Neural cell (in vitro differentiated cells): ENCODE data around the gene SPTB. TPM values are rescaled to one million over a fixed set of nuclear protein-coding genes. Genes with fewer than 3 reads are reported as not detected.

Experiments
- H2AFZ ChIP-seq: fragments of 200-600, 300-800 bp; sonication (generic), shearing (Covaris generic); 2 replicates; pipeline ENCODE4 v1.6.0; 2014; ENCODE audit warnings: low read depth, mild to moderate bottlenecking, antibody characterized with exemption, low read length, moderate library complexity
- H3F3A ChIP-seq: fragments of 200-600 bp; shearing (Covaris generic); 2 replicates; pipeline ENCODE4 v1.6.1; 2016; ENCODE audit warnings: mild to moderate bottlenecking, moderate library complexity, mixed read lengths, antibody characterized with exemption, low read length; ENCODE audit not compliant: insufficient read depth, poor library complexity, severe bottlenecking
- H3K27ac ChIP-seq: fragments of 200-600, 300-800 bp; sonication (generic), shearing (Covaris generic); 2 replicates; pipeline ENCODE4 v1.5.1; 2014; ENCODE audit warnings: mild to moderate bottlenecking, low read length, moderate library complexity
- H3K27me3 ChIP-seq: fragments of 300-800, 200-600 bp; sonication (generic), shearing (Covaris generic); 2 replicates; pipeline ENCODE4 v1.6.0; 2014; ENCODE audit warnings: mild to moderate bottlenecking, low read depth, low read length, moderate library complexity; ENCODE audit not compliant: insufficient read depth
- H3K36me3 ChIP-seq: fragments of 300-800, 200-600 bp; sonication (generic), shearing (Covaris generic); 2 replicates; pipeline ENCODE4 v1.5.1; 2014; ENCODE audit warnings: mild to moderate bottlenecking, antibody characterized with exemption, low read length, moderate library complexity; ENCODE audit not compliant: insufficient read depth
- H3K4me2 ChIP-seq: fragments of 300-800, 200-600 bp; sonication (generic), shearing (Covaris generic); 2 replicates; pipeline ENCODE4 v1.6.0; 2014; ENCODE audit warnings: mild to moderate bottlenecking, low read length
- H3K4me3 ChIP-seq: fragments of 300-800, 200-600 bp; sonication (generic), shearing (Covaris generic); 2 replicates; pipeline ENCODE4 v1.5.1; 2014; ENCODE audit warnings: mild to moderate bottlenecking, low read length, moderate library complexity
- H3K79me2 ChIP-seq: fragments of 200-600 bp; shearing (Covaris generic); replicated peaks from 2 replicates; pipeline ENCODE4 v1.6.0; 2014; ENCODE audit warnings: mild to moderate bottlenecking, low read length, moderate library complexity; ENCODE audit not compliant: insufficient read depth
- H3K9ac ChIP-seq: fragments of 300-800, 200-600 bp; sonication (generic), shearing (Covaris generic); 2 replicates; pipeline ENCODE4 v1.6.1; 2016; ENCODE audit warnings: mild to moderate bottlenecking, low read length, mixed read lengths
- H3K9me2 ChIP-seq: fragments of 200-600 bp; shearing (Covaris generic); 2 replicates; pipeline ENCODE4 v1.6.1; 2016; ENCODE audit warnings: mild to moderate bottlenecking, low read length, mixed read lengths; ENCODE audit not compliant: insufficient read depth
- H3K9me3 ChIP-seq: fragments of 200-600, 300-800 bp; sonication (generic), shearing (Covaris generic); 2 replicates; pipeline ENCODE4 v1.6.1; 2016; ENCODE audit warnings: mild to moderate bottlenecking, mixed run types, low read length, moderate library complexity, mixed read lengths
- H4K20me1 ChIP-seq: fragments of 200-600 bp; shearing (Covaris generic); 2 replicates; pipeline ENCODE4 v1.6.1; 2016; ENCODE audit warnings: mild to moderate bottlenecking, mixed run types; ENCODE audit not compliant: insufficient read depth
- CTCF ChIP-seq: fragments of 450-650 bp; IDR thresholded peaks from 2 replicates; pipeline ENCODE4 v1.5.1; 2014; ENCODE audit warnings: antibody characterized with exemption, mild to moderate bottlenecking, moderate library complexity; ENCODE audit not compliant: poor library complexity, severe bottlenecking
- EP300 ChIP-seq: fragments of 450-650 bp; conservative IDR thresholded peaks from 2 replicates; pipeline ENCODE4 v1.6.1; 2014; ENCODE audit warnings: antibody characterized with exemption, mild to moderate bottlenecking, moderate library complexity; ENCODE audit not compliant: poor library complexity, severe bottlenecking
- EZH2 ChIP-seq: fragments of 200-600, 300-800 bp; shearing (Covaris generic), sonication (generic); IDR thresholded peaks from 2 replicates; pipeline ENCODE4 v1.6.1; 2014; ENCODE audit warnings: antibody characterized with exemption, low read length, borderline replicate concordance, mild to moderate bottlenecking; ENCODE audit not compliant: insufficient read depth, poor library complexity, severe bottlenecking
- MXI1 ChIP-seq: fragments of 450-650 bp; conservative IDR thresholded peaks from 2 replicates; pipeline ENCODE4 v1.6.1; 2014; ENCODE audit warnings: antibody characterized with exemption, mild to moderate bottlenecking; ENCODE audit not compliant: poor library complexity, severe bottlenecking
- POLR2AphosphoS5 ChIP-seq: IDR thresholded peaks from 2 replicates; pipeline ENCODE4 v1.6.1; 2012
- RAD21 ChIP-seq: fragments of 450-650 bp; conservative IDR thresholded peaks from 2 replicates; pipeline ENCODE4 v1.6.1; 2014; ENCODE audit warnings: antibody characterized with exemption, mild to moderate bottlenecking, moderate library complexity
- REST ChIP-seq: IDR thresholded peaks from 2 replicates; pipeline ENCODE4 v1.6.1; 2012; ENCODE audit warnings: borderline replicate concordance
- SMC3 ChIP-seq: fragments of 450-650 bp; conservative IDR thresholded peaks from 2 replicates; pipeline ENCODE4 v1.6.1; 2014; ENCODE audit warnings: antibody characterized with exemption, mild to moderate bottlenecking, moderate library complexity; ENCODE audit not compliant: poor library complexity
- TAF1 ChIP-seq: IDR thresholded peaks from 2 replicates; pipeline ENCODE4 v1.6.1; 2012; ENCODE audit warnings: low read depth
- polyA plus RNA-seq: library from polyadenylated mRNA; depleted of rRNA; stranded (reverse); fragments of >200 nt; gene quantifications from 2 replicates; pipeline ENCODE4 v1.2.3, GENCODE V29; 2014

SPTB gene
- polyA plus RNA-seq, 1 donor from 2014 or later: 1.9 TPM

GRCh38 chr14:64705381-64706118, 174.2 kb downstream of the SPTB start:
- Histone ChIP-seq H3K27ac (no peak overlapping the region), H2AFZ (peak overlapping the region; percentile 71), H3K4me2 (peak overlapping the region; percentile 68), H3K4me3 (peak overlapping the region; percentile 86), H3K27me3 (peaks cover 18% of the 10 kb centered on the region), H4K20me1 (no peaks in the 10 kb centered on the region), H3K79me2 (peaks cover 22% of the 10 kb centered on the region), H3K9ac (peak overlapping the region; percentile 72), H3K9me3 (no peaks in the 10 kb centered on the region), H3K9me2 (no peaks in the 10 kb centered on the region), H3F3A (no peaks in the 10 kb centered on the region), H3K36me3 (no peaks in the 10 kb centered on the region)
- TF ChIP-seq TAF1: no peak
- TF ChIP-seq EZH2: no peak
- TF ChIP-seq CTCF: no peak
- no peak for TF ChIP-seq MXI1
- no peak for TF ChIP-seq SMC3
- TF ChIP-seq REST: no peak
- no peak for TF ChIP-seq EP300
- TF ChIP-seq POLR2AphosphoS5: no peak
- TF ChIP-seq RAD21: no peak

- TF ChIP-seq EZH2 (no peak), TAF1 (no peak), CTCF (no peak), REST (no peak), POLR2AphosphoS5 (no peak), MXI1 (no peak), RAD21 (no peak), EP300 (no peak), SMC3 (no peak)
- Histone ChIP-seq H3K27ac (peak overlapping the region; percentile 40), H3K36me3 (no peaks in the 10 kb centered on the region)
Observed at GRCh38 chr14:64704743-64705380, 174.8 kb downstream of the SPTB start.

More at GRCh38 chr14:64704743-64705380, 174.8 kb downstream of the SPTB start:
- Histone ChIP-seq H4K20me1 (no peaks in the 10 kb centered on the region), H3K9me3 (no peaks in the 10 kb centered on the region), H2AFZ (peak overlapping the region; percentile 71), H3K9ac (peak overlapping the region; percentile 72), H3F3A (no peaks in the 10 kb centered on the region), H3K27me3 (peaks cover 18% of the 10 kb centered on the region), H3K4me2 (peak overlapping the region; percentile 68), H3K9me2 (no peaks in the 10 kb centered on the region), H3K79me2 (peaks cover 20% of the 10 kb centered on the region), H3K4me3 (peak overlapping the region; percentile 86)
